Calu3 (cell line): ENCODE data around the gene TPMT. TPM values are rescaled to one million over a fixed set of nuclear protein-coding genes. Genes with fewer than 3 reads are reported as not detected.

Experiments used
- BruUV-seq: library from RNA; stranded (reverse); fragments of 400-500 nt; replicated peaks from 2 replicates; lab custom pipeline; 2021; lab: Mats Ljungman, UMichigan
- CTCF ChIA-PET: fragments of 300-600 bp; sonication (Branson Sonifier 250); formaldehyde crosslinking; loops from one replicate; lab custom pipeline; 2022; ENCODE audit warnings: antibody characterized with exemption; lab: Charles Lee
- DNase-seq: peaks from one replicate; pipeline ENCODE4 v3.0.0; 2022
- H3K27ac Mint-ChIP-seq: one replicate; pipeline ENCODE4 v1.8.0; 2022; ENCODE audit warnings: mixed read lengths; ENCODE audit not compliant: unreplicated experiment
- H3K27me3 Mint-ChIP-seq: one replicate; pipeline ENCODE4 v1.8.0; 2022; ENCODE audit warnings: mixed read lengths; ENCODE audit not compliant: unreplicated experiment
- H3K36me3 Mint-ChIP-seq: one replicate; pipeline ENCODE4 v1.8.0; 2022; ENCODE audit warnings: mild to moderate bottlenecking, moderate library complexity, mixed read lengths; ENCODE audit not compliant: insufficient read depth, unreplicated experiment
- H3K4me1 Mint-ChIP-seq: one replicate; pipeline ENCODE4 v1.8.0; 2022; ENCODE audit warnings: mild to moderate bottlenecking, low read depth, mixed read lengths; ENCODE audit not compliant: unreplicated experiment
- H3K4me3 Mint-ChIP-seq: one replicate; pipeline ENCODE4 v1.8.0; 2022; ENCODE audit warnings: mild to moderate bottlenecking, low read depth, moderate library complexity, mixed read lengths; ENCODE audit not compliant: unreplicated experiment
- H3K9me3 Mint-ChIP-seq: one replicate; pipeline ENCODE4 v1.8.0; 2022; ENCODE audit warnings: low read depth, mixed read lengths; ENCODE audit not compliant: unreplicated experiment
- CTCF ChIP-seq: fragments of 200-600 bp; IDR thresholded peaks from one replicate; pipeline ENCODE4 v1.8.0; 2022; ENCODE audit warnings: antibody characterized with exemption; ENCODE audit not compliant: unreplicated experiment
- intact Hi-C: fragments of 100-400 bp; cut with micrococcal nuclease; formaldehyde crosslinking; loops from one replicate; pipeline ENCODE4 v1.10.0; 2022; ENCODE audit not compliant: unreplicated experiment
- total RNA-seq: library from RNA; stranded (reverse); gene quantifications from 2 replicates; pipeline ENCODE4 v1.2.3, GENCODE V29; 2022

The TPMT gene
- total RNA-seq, 1 experiment from 2014 or later, result 7.6 TPM

GRCh38 chr6:18165751-18166150 lies 10.9 kb upstream of the TPMT start:
- TF ChIP-seq CTCF, result no peak
- H3K4me1 Mint-ChIP-seq, result no peaks in the 10 kb centered on the region
- BruUV-seq, result no TSS peak
- H3K27me3 Mint-ChIP-seq, result no peaks in the 10 kb centered on the region
- CTCF ChIA-PET, result no interaction called here
- DNase-seq, result no peak
- peaks cover 10% of the 10 kb centered on the region for H3K36me3 Mint-ChIP-seq
- no peak overlapping the region for H3K27ac Mint-ChIP-seq
- intact Hi-C loops, result no loop called here
- no peaks in the 10 kb centered on the region for H3K9me3 Mint-ChIP-seq
- no peak overlapping the region for H3K4me3 Mint-ChIP-seq

GRCh38 chr6:18162401-18162800 lies 7.5 kb upstream of the TPMT start:
- intact Hi-C loops, result no loop called here
- Mint-ChIP-seq H3K4me1 (no peaks in the 10 kb centered on the region), H3K27ac (no peak overlapping the region), H3K4me3 (no peak overlapping the region), H3K9me3 (no peaks in the 10 kb centered on the region), H3K36me3 (peaks cover 13% of the 10 kb centered on the region), H3K27me3 (no peaks in the 10 kb centered on the region)
- no peak for DNase-seq
- no TSS peak for BruUV-seq
- TF ChIP-seq CTCF, result no peak
- CTCF ChIA-PET, result interaction anchor here (0.7 kb wide), 1 partner anchor 310 kb away, joined by 4 read pairs; no protein-coding TSS in a partner anchor

GRCh38 chr6:18161431-18161830 lies 6.6 kb upstream of the TPMT start:
- Mint-ChIP-seq H3K4me1 (no peaks in the 10 kb centered on the region), H3K4me3 (no peak overlapping the region), H3K27ac (no peak overlapping the region), H3K9me3 (no peaks in the 10 kb centered on the region), H3K27me3 (no peaks in the 10 kb centered on the region), H3K36me3 (peaks cover 13% of the 10 kb centered on the region)
- DNase-seq, result no peak
- intact Hi-C loops, result no loop called here
- TF ChIP-seq CTCF, result no peak
- CTCF ChIA-PET, result no interaction called here
- BruUV-seq, result no TSS peak

GRCh38 chr6:18160911-18161310 lies 6.0 kb upstream of the TPMT start:
- no peak for TF ChIP-seq CTCF
- CTCF ChIA-PET, result no interaction called here
- no peak overlapping the region for H3K4me3 Mint-ChIP-seq
- no peaks in the 10 kb centered on the region for H3K9me3 Mint-ChIP-seq
- peaks cover 18% of the 10 kb centered on the region for H3K36me3 Mint-ChIP-seq
- no peak overlapping the region for H3K27ac Mint-ChIP-seq
- H3K4me1 Mint-ChIP-seq, result no peaks in the 10 kb centered on the region
- intact Hi-C loops, result no loop called here
- BruUV-seq, result no TSS peak
- DNase-seq, result no peak
- H3K27me3 Mint-ChIP-seq, result no peaks in the 10 kb centered on the region
